PC-9 (cell line): ENCODE data around the gene AGBL4.

Experiments
- CTCF ChIP-seq: fragments of 200-600 bp; sonication (generic); conservative IDR thresholded peaks from 2 replicates; pipeline ENCODE4 v1.6.1; 2017; ENCODE audit warnings: mixed run types, antibody characterized with exemption, mild to moderate bottlenecking, moderate library complexity
- EZH2 ChIP-seq: fragments of 200-600 bp; sonication (generic); IDR thresholded peaks from 2 replicates; pipeline ENCODE4 v1.8.0; 2017; ENCODE audit warnings: antibody characterized with exemption, low read depth

- TF ChIP-seq CTCF, result no peak
- no peak for TF ChIP-seq EZH2
These were observed 1467.4 kb downstream of the AGBL4 start for GRCh38 chr1:48556186-48556850.
